ENCODE measurements around the gene MAN2C1.

- no peak for TF ChIP-seq FOXP2 (optimal IDR thresholded peaks at IDR 0.05; ENCODE audit: control extremely low read depth, extremely low read length, insufficient read depth)
- no peak for TF ChIP-seq POLR2AphosphoS5 (IDR thresholded peaks at IDR 0.05; ENCODE audit: borderline replicate concordance, low read depth, low read length)
Observed at GRCh38 chr15:75346796-75347221, 21.6 kb downstream of the MAN2C1 start, which contains the start of gene NEIL1.
